ENCODE measurements around the gene RPS15.
"Not testable (repeated sequence)": the region's sequence is repeated elsewhere in the genome, so short reads cannot be mapped to it uniquely, and the experiment has no call there.

RPS15 gene

GRCh38 chr19:1418496-1418775 lies 19.8 kb upstream of the RPS15 start:
- Histone ChIP-seq H3K4me3 (ENCODE audit: low read depth, low read length) (no peak overlapping the region), H3K4me1 (peaks cover 6% of the 10 kb centered on the region; the same call in 1 of the 2 replicates), H3K27me3 (no peaks in the 10 kb centered on the region), H3K36me3 (peaks cover 82% of the 10 kb centered on the region), H3K9me3 (no peaks in the 10 kb centered on the region)
- no peak for DNase-seq
- no peak for TF ChIP-seq CTCF (IDR thresholded peaks at IDR 0.05; ENCODE audit: low read depth, low read length)

GRCh38 chr19:1418951-1419738 lies 19.1 kb upstream of the RPS15 start:
- no peak for DNase-seq
- H3K9me3 ChIP-seq: no peaks in the 10 kb centered on the region
- peaks cover 6% of the 10 kb centered on the region; the same call in 1 of the 2 replicates for H3K4me1 ChIP-seq
- no peak overlapping the region for H3K4me3 ChIP-seq (ENCODE audit: low read depth, low read length)
- H3K27me3 ChIP-seq: no peaks in the 10 kb centered on the region
- no peak for TF ChIP-seq CTCF (IDR thresholded peaks at IDR 0.05; ENCODE audit: low read depth, low read length)
- H3K36me3 ChIP-seq: peaks cover 81% of the 10 kb centered on the region

GRCh38 chr19:1420085-1420484 lies 18.1 kb upstream of the RPS15 start:
- not testable (repeated sequence) for H3K27me3 ChIP-seq; H3K4me1 ChIP-seq; DNase-seq; H3K9me3 ChIP-seq; H3K4me3 ChIP-seq (ENCODE audit: low read depth, low read length)
- peaks cover 83% of the 10 kb centered on the region for H3K36me3 ChIP-seq

GRCh38 chr19:1420590-1420989 lies 17.6 kb upstream of the RPS15 start:
- no peak for TF ChIP-seq CTCF (IDR thresholded peaks at IDR 0.05; ENCODE audit: low read depth, low read length)
- DNase-seq: no peak
- no peaks in the 10 kb centered on the region for H3K27me3 ChIP-seq
- H3K4me1 ChIP-seq: peaks cover 4% of the 10 kb centered on the region; the same call in 1 of the 2 replicates
- peaks cover 87% of the 10 kb centered on the region for H3K36me3 ChIP-seq
- H3K9me3 ChIP-seq: no peaks in the 10 kb centered on the region
- H3K4me3 ChIP-seq (ENCODE audit: low read depth, low read length): no peak overlapping the region

- Histone ChIP-seq H3K4me1 (no peaks in the 10 kb centered on the region; the same call in 1 of the 2 replicates), H3K9me3 (no peaks in the 10 kb centered on the region), H3K27me3 (no peaks in the 10 kb centered on the region), H3K4me3 (ENCODE audit: low read depth, low read length) (no peak overlapping the region), H3K36me3 (peaks cover 86% of the 10 kb centered on the region)
- no peak for TF ChIP-seq CTCF (IDR thresholded peaks at IDR 0.05; ENCODE audit: low read depth, low read length)
- DNase-seq: no peak
Measured at GRCh38 chr19:1421218-1421957, 16.8 kb upstream of the RPS15 start.

- H3K4me1 ChIP-seq: no peaks in the 10 kb centered on the region; the same call in 1 of the 2 replicates
- no peak overlapping the region for H3K4me3 ChIP-seq (ENCODE audit: low read depth, low read length)
- peaks cover 88% of the 10 kb centered on the region for H3K36me3 ChIP-seq
- no peak for TF ChIP-seq CTCF (IDR thresholded peaks at IDR 0.05; ENCODE audit: low read depth, low read length)
- no peaks in the 10 kb centered on the region for H3K27me3 ChIP-seq
- H3K9me3 ChIP-seq: no peaks in the 10 kb centered on the region
- DNase-seq: no peak
Measured at GRCh38 chr19:1421958-1422305, 16.3 kb upstream of the RPS15 start.
